GM11168 (cell line): ENCODE data around the gene TRAPPC14.

Source experiments
- in situ Hi-C: fragments of 300-500 bp; cut with MboI; formaldehyde crosslinking; loops from one replicate; pipeline ENCODE4 v1.12.0; 2022; ENCODE audit warnings: low sequenced_read_pairs; ENCODE audit not compliant: unreplicated experiment

TRAPPC14 gene

GRCh38 chr7:100106633-100107032, 51.9 kb downstream of the TRAPPC14 start:
- in situ Hi-C loops = no loop called here

- in situ Hi-C loops = no loop called here
Observed at GRCh38 chr7:100105534-100105933, 53.0 kb downstream of the TRAPPC14 start.
